Thoracic aorta (tissue), 2 donors: ENCODE results near the gene SS18L1. TPM values are rescaled to one million over a fixed set of nuclear protein-coding genes. Genes with fewer than 3 reads are reported as not detected.

Experiments
- ATAC-seq: fragments of 150-250 bp; one replicate; pipeline ENCODE4 v1.8.0; 2017; ENCODE audit warnings: low read depth; ENCODE audit not compliant: insufficient number of reproducible peaks, low FRiP score
- DNase-seq: peaks from one replicate; pipeline ENCODE4 v3.0.0-alpha.2; 2020; ENCODE audit warnings: low spot score
- H3K27ac ChIP-seq, 2 donors: fragments of 200-600 bp; sonication (generic); 1 replicate in 1 of 2; 2 replicates in 1 of 2; pipeline ENCODE4 v1.5.1; 2016; ENCODE audit warnings: mild to moderate bottlenecking in 2 of 2, moderate library complexity in 2 of 2
- H3K27me3 ChIP-seq: fragments of 200-600 bp; sonication (generic); replicated peaks from 2 replicates; pipeline ENCODE4 v1.6.0; 2016; ENCODE audit warnings: mild to moderate bottlenecking; ENCODE audit not compliant: insufficient read depth
- H3K36me3 ChIP-seq: fragments of 200-600 bp; sonication (generic); one replicate; pipeline ENCODE4 v1.5.1; 2016
- H3K4me1 ChIP-seq, 2 donors: fragments of 200-600 bp; sonication (generic); 1 replicate in 1 of 2; 2 replicates in 1 of 2; pipeline versions ENCODE4 v1.5.1 to v1.6.0; 2016; ENCODE audit warnings: low read depth in 2 of 2, mild to moderate bottlenecking in 1 of 2; ENCODE audit not compliant: control insufficient read depth in 1 of 2
- H3K4me3 ChIP-seq: fragments of 200-600 bp; sonication (generic); 2 replicates; pipeline ENCODE4 v1.5.1; 2016; ENCODE audit warnings: mild to moderate bottlenecking
- H3K9me3 ChIP-seq: fragments of 200-600 bp; sonication (generic); 2 replicates; pipeline ENCODE4 v1.5.1; 2016
- CTCF ChIP-seq: fragments of 200-600 bp; sonication (generic); IDR thresholded peaks from one replicate; pipeline ENCODE4 v1.5.1; 2019; ENCODE audit warnings: antibody characterized with exemption
- total RNA-seq, 2 donors: library from RNA; depleted of rRNA; stranded (reverse); fragments of >200 nt; gene quantifications; one replicate each; pipeline versions ENCODE4 v1.1.0 to v1.2.3, GENCODE V29; 2016

The SS18L1 gene
- total RNA-seq, 2 donors from 2014 or later, result 10.7 to 21.7 TPM

GRCh38 chr20:62219992-62220665 is 76.6 kb downstream of the SS18L1 start, which contains the start of gene HRH3:
TSS of gene HRH3 (minus strand) at chr20:62220278. CDS start at chr20:62219970, 308 bp downstream.
- H3K4me1 ChIP-seq, result peaks cover 9 to 14% of the 10 kb centered on the region in 2 donors
- ATAC-seq, result no peak
- no peak for TF ChIP-seq CTCF
- H3K9me3 ChIP-seq, result no peaks in the 10 kb centered on the region
- H3K36me3 ChIP-seq, result no peaks in the 10 kb centered on the region
- no peak within 1 kb of the TSS for H3K27ac ChIP-seq
- H3K27me3 ChIP-seq, result peaks cover 32% of the 10 kb centered on the region
- no peak for DNase-seq
- peak within 1 kb of the TSS; percentile 14 for H3K4me3 ChIP-seq

- Histone ChIP-seq H3K36me3 (no peaks in the 10 kb centered on the region), H3K27me3 (peaks cover 32% of the 10 kb centered on the region), H3K4me1 (peaks cover 9 to 14% of the 10 kb centered on the region in 2 donors), H3K27ac (no peak overlapping the region), H3K4me3 (no peak overlapping the region), H3K9me3 (no peaks in the 10 kb centered on the region)
- DNase-seq, result no peak
- no peak for TF ChIP-seq CTCF
- no peak for ATAC-seq
Measured at GRCh38 chr20:62220666-62221568, 77.3 kb downstream of the SS18L1 start.

GRCh38 chr20:62222266-62222850 is 78.8 kb downstream of the SS18L1 start:
- Histone ChIP-seq H3K27me3 (peaks cover 32% of the 10 kb centered on the region), H3K36me3 (no peaks in the 10 kb centered on the region), H3K9me3 (no peaks in the 10 kb centered on the region), H3K27ac (no peak overlapping the region), H3K4me3 (no peak overlapping the region), H3K4me1 (peaks cover 9 to 14% of the 10 kb centered on the region in 2 donors)
- DNase-seq, result no peak
- TF ChIP-seq CTCF, result no peak
- ATAC-seq, result no peak

GRCh38 chr20:62222972-62223371 is 79.4 kb downstream of the SS18L1 start:
- H3K27me3 ChIP-seq, result peaks cover 30% of the 10 kb centered on the region
- H3K4me1 ChIP-seq, result peaks cover 9 to 14% of the 10 kb centered on the region in 2 donors
- ATAC-seq, result no peak
- no peaks in the 10 kb centered on the region for H3K36me3 ChIP-seq
- TF ChIP-seq CTCF, result no peak
- H3K27ac ChIP-seq, result no peak overlapping the region
- DNase-seq, result no peak
- H3K4me3 ChIP-seq, result no peak overlapping the region
- no peaks in the 10 kb centered on the region for H3K9me3 ChIP-seq

- H3K27me3 ChIP-seq, result peaks cover 25% of the 10 kb centered on the region
- TF ChIP-seq CTCF, result no peak
- DNase-seq, result no peak
- no peaks in the 10 kb centered on the region for H3K36me3 ChIP-seq
- no peaks in the 10 kb centered on the region for H3K9me3 ChIP-seq
- ATAC-seq, result no peak
- no peak overlapping the region for H3K27ac ChIP-seq
- H3K4me3 ChIP-seq, result no peak overlapping the region
- H3K4me1 ChIP-seq, result peaks cover 9 to 14% of the 10 kb centered on the region in 2 donors
Measured at GRCh38 chr20:62223571-62223970, 80.0 kb downstream of the SS18L1 start.
